K562 (cell line): ENCODE data around the gene PIK3R1. TPM values are rescaled to one million over a fixed set of nuclear protein-coding genes. Genes with fewer than 3 reads are reported as not detected.

Experiments used
- AFF4 ChIP-seq: sonication (generic); formaldehyde crosslinking; IDR thresholded peaks from 2 replicates; pipeline ENCODE4 v1.8.0; 2023; ENCODE audit warnings: mild to moderate bottlenecking, missing genetic modification reagents
- ARID2 ChIP-seq: fragments of 450-650 bp; IDR thresholded peaks from 2 replicates; pipeline ENCODE4 v1.6.1; 2017; ENCODE audit warnings: antibody characterized with exemption, mild to moderate bottlenecking
- ARID3B ChIP-seq: fragments of 250-450 bp; sonication (Bioruptor Pico); IDR thresholded peaks from 2 replicates; pipeline ENCODE4 v1.4.0; 2020; ENCODE audit warnings: borderline replicate concordance
- ATF1 ChIP-seq, 2 experiments: fragments of 450-650 bp in 1 of 2; IDR thresholded peaks; 2 replicates each; pipeline ENCODE4 v1.6.1; 2016; ENCODE audit warnings: missing compliant biosample characterization in 1 of 2, missing genetic modification characterization in 1 of 2
- BCL6 ChIP-seq: fragments of 250-450 bp; sonication (Bioruptor Pico); IDR thresholded peaks from 2 replicates; pipeline ENCODE4 v1.4.0; 2020
- CHAMP1 ChIP-seq: fragments of 450-650 bp; IDR thresholded peaks from 2 replicates; pipeline ENCODE4 v1.6.1; 2016; ENCODE audit warnings: mild to moderate bottlenecking
- DEAF1 ChIP-seq: fragments of 450-650 bp; formaldehyde crosslinking; IDR thresholded peaks from 2 replicates; pipeline ENCODE4 v1.4.0; 2020; ENCODE audit warnings: mild to moderate bottlenecking, moderate library complexity
- FOXA3 ChIP-seq, 2 experiments: fragments of 450-650 bp in 1 of 2; sonication (generic) in 1 of 2; formaldehyde crosslinking; IDR thresholded peaks in 1 of 2; conservative IDR thresholded peaks in 1 of 2; 2 replicates each; pipeline versions ENCODE4 v1.4.0 to v1.8.0; 2020 to 2022; ENCODE audit warnings: mild to moderate bottlenecking in 2 of 2, missing genetic modification reagents in 1 of 2
- HEY1 ChIP-seq: fragments of 250-450 bp; sonication (Bioruptor Pico); IDR thresholded peaks from 2 replicates; pipeline ENCODE4 v1.5.0; 2020; ENCODE audit warnings: mild to moderate bottlenecking, moderate library complexity, borderline replicate concordance
- LARP7 ChIP-seq: fragments of 450-650 bp; IDR thresholded peaks from 2 replicates; pipeline ENCODE4 v1.6.1; 2016
- MBD2 ChIP-seq: sonication (generic); IDR thresholded peaks from 2 replicates; pipeline ENCODE4 v1.6.1; 2016; ENCODE audit warnings: low read depth, borderline replicate concordance
- MTA2 ChIP-seq: fragments of 450-650 bp; IDR thresholded peaks from 2 replicates; pipeline ENCODE4 v1.6.1; 2016; ENCODE audit warnings: low read depth
- NFIC ChIP-seq: fragments of 450-650 bp; IDR thresholded peaks from 2 replicates; pipeline ENCODE4 v1.6.1; 2017; ENCODE audit warnings: mild to moderate bottlenecking, inconsistent platforms
- NFIX ChIP-seq: fragments of 250-450 bp; sonication (Bioruptor Pico); IDR thresholded peaks from 2 replicates; pipeline ENCODE4 v1.4.0; 2020; ENCODE audit warnings: low read depth, mild to moderate bottlenecking, moderate library complexity
- SMAD4 ChIP-seq: fragments of 250-450 bp; sonication (Bioruptor Pico); conservative IDR thresholded peaks from 2 replicates; pipeline ENCODE4 v1.8.0; 2021; ENCODE audit warnings: inconsistent platforms, mild to moderate bottlenecking, moderate library complexity
- SMARCC2 ChIP-seq: fragments of 450-650 bp; IDR thresholded peaks from 2 replicates; pipeline ENCODE4 v1.6.1; 2017; ENCODE audit warnings: antibody characterized with exemption, moderate library complexity, mild to moderate bottlenecking, low read depth
- THAP7 ChIP-seq: fragments of 250-450 bp; sonication (Bioruptor Pico); IDR thresholded peaks from 2 replicates; pipeline ENCODE4 v1.5.0; 2021
- ZNF354B ChIP-seq: fragments of 250-450 bp; sonication (Bioruptor Pico); IDR thresholded peaks from 2 replicates; pipeline ENCODE4 v1.4.0; 2020
- ZNF511 ChIP-seq: sonication (generic); formaldehyde crosslinking; IDR thresholded peaks from 2 replicates; pipeline ENCODE4 v1.8.0; 2022; ENCODE audit warnings: mild to moderate bottlenecking, missing genetic modification reagents
- polyA plus RNA-seq, 8 experiments: library from polyadenylated mRNA; depleted of rRNA in 4 of 8; stranded (reverse) in 5 of 8; unstranded in 3 of 8; fragments of >200 nt; fragmentation: Nextera tagmentation in 2 of 8; fragmentation: Illumina TruSeq in 1 of 8; extraction: Ambion mirVana in 2 of 8; extraction: Trizol in 1 of 8; gene quantifications; 2 replicates each; pipeline versions ENCODE4 v1.2.1 to v1.2.3, GENCODE V29; 2011 to 2014; ENCODE audit warnings: inconsistent platforms in 1 of 8, missing spikeins in 1 of 8
- total RNA-seq, 7 experiments: library from RNA; depleted of rRNA in 6 of 7; stranded (reverse); fragments of >200 nt in 6 of 7; fragmentation: Illumina TruSeq in 2 of 7; extraction: Trizol in 2 of 7; gene quantifications; 2 replicates each; pipeline versions ENCODE4 v1.2.1 to v1.2.3, GENCODE V29; 2011 to 2021; ENCODE audit warnings: low replicate concordance in 1 of 7

PIK3R1 gene
- total and polyA plus RNA-seq, 9 of the 15 experiments (the other 6 are each of a cell fraction or from before 2014, with no cell fraction given), result 1.1 to 9.7 (median 4.8) TPM

GRCh38 chr5:68290260-68290674, 74.7 kb downstream of the PIK3R1 start (continued):
- no peak for TF ChIP-seq AFF4 (CRISPR knock-in tag)
- TF ChIP-seq DEAF1 (CRISPR knock-in tag), result no peak
- TF ChIP-seq THAP7 (CRISPR knock-in tag), result no peak
- no peak for TF ChIP-seq MBD2
- TF ChIP-seq ZNF354B (CRISPR knock-in tag), result no peak
- no peak for TF ChIP-seq SMAD4 (CRISPR knock-in tag)
- no peak for TF ChIP-seq LARP7
- no peak for TF ChIP-seq BCL6
- no peak for TF ChIP-seq ARID3B (CRISPR knock-in tag)
- 0 out of 2 replicates have a peak, but pooled peaks have one; percentile 26 for TF ChIP-seq MTA2
- TF ChIP-seq ZNF511 (CRISPR knock-in tag), result no peak
- TF ChIP-seq ATF1 (CRISPR knock-in tag; IDR thresholded peaks at IDR 0.05), result no peak
- TF ChIP-seq ATF1 (tag; IDR thresholded peaks at IDR 0.05), result peak; percentile 35; the same call in 1 of the 2 replicates
- no peak for TF ChIP-seq FOXA3 (CRISPR knock-in tag; conservative IDR thresholded peaks at IDR 0.05 in 1 of 2, IDR thresholded peaks at IDR 0.05 in 1 of 2)
- TF ChIP-seq ARID2, result no peak
- peak; percentile 94 for TF ChIP-seq NFIC
- TF ChIP-seq SMARCC2, result no peak
- TF ChIP-seq NFIX, result no peak
- no peak for TF ChIP-seq HEY1 (CRISPR knock-in tag)
- peak; percentile 23; the same call in 1 of the 2 replicates for TF ChIP-seq CHAMP1
